Muscle layer of duodenum (tissue), 2 donors: ENCODE measurements around the gene SLC16A12.

Experiments
- H3K27ac ChIP-seq: one replicate; pipeline ENCODE4 v1.7.0; 2013; ENCODE audit warnings: mild to moderate bottlenecking, low read length
- H3K27me3 ChIP-seq: one replicate; pipeline ENCODE4 v1.7.0; 2013; ENCODE audit warnings: low read depth, mild to moderate bottlenecking, control low read depth, low read length
- H3K36me3 ChIP-seq, 2 donors: one replicate each; pipeline ENCODE4 v1.7.0; 2013; ENCODE audit warnings: low read length in 2 of 2, control low read depth in 1 of 2, mild to moderate bottlenecking in 1 of 2; ENCODE audit not compliant: insufficient read depth in 2 of 2, control insufficient read depth in 1 of 2
- H3K4me1 ChIP-seq, 2 donors: one replicate each; pipeline ENCODE4 v1.7.0; 2013; ENCODE audit warnings: low read length in 2 of 2, mild to moderate bottlenecking in 2 of 2, control low read depth in 1 of 2, moderate library complexity in 1 of 2; ENCODE audit not compliant: insufficient read depth in 2 of 2, control insufficient read depth in 1 of 2
- H3K4me3 ChIP-seq, 2 donors: one replicate each; pipeline ENCODE4 v1.7.0; 2013; ENCODE audit warnings: low read length in 2 of 2, low read depth in 1 of 2, mild to moderate bottlenecking in 1 of 2
- H3K9me3 ChIP-seq, 2 donors: one replicate each; pipeline ENCODE4 v1.7.0; 2013; ENCODE audit warnings: low read length in 2 of 2, control low read depth in 1 of 2, mild to moderate bottlenecking in 1 of 2; ENCODE audit not compliant: control insufficient read depth in 1 of 2
- donor health status: healthy.

Gene SLC16A12, protein sequence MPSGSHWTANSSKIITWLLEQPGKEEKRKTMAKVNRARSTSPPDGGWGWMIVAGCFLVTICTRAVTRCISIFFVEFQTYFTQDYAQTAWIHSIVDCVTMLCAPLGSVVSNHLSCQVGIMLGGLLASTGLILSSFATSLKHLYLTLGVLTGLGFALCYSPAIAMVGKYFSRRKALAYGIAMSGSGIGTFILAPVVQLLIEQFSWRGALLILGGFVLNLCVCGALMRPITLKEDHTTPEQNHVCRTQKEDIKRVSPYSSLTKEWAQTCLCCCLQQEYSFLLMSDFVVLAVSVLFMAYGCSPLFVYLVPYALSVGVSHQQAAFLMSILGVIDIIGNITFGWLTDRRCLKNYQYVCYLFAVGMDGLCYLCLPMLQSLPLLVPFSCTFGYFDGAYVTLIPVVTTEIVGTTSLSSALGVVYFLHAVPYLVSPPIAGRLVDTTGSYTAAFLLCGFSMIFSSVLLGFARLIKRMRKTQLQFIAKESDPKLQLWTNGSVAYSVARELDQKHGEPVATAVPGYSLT

DNA sequence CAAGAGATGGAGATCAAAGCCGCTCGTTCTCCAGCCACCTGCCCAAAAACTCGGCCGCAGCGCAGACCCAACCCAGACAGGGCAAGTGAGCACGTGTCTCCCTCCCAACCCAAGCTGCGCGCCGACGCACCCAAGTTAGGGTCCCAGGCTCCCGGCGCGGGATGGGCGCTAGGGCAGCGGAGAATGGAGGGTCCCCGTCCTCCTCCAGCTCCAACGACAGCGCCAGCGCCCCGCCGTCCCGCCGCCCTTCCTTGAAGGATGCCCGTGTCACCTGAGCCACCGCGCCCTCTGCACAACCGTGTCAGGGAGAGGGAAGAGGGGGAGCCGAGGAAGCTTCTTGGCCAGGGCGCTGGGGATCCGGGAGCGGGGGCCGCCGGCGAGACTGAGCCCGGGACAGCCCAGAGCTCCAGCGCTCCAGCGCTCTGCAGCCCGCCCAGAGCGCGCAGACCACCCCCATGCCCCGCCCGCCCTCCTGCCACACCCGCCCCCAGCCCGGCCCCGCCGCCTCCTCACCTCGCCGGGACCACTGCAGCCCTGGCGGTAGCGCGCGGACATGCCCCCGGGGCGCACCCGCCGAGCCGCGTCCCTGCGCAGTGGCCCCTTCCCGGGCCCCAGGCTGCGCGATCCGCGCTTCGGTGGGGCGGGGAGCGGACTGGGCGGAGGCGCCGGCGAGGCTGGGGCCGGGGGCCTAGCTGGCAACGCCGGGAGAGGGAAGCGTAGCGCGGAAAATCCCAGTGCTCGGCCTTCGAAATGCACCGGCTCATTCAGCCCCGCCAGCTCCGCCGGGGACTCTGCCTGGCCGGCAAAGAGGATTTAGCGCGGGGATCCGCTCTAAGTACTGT lies at the start of gene SLC16A12:
Gene SLC16A12, minus strand, starts transcription at position 424 of the 842 bp plus-strand sequence. CDS start 73,016 bp downstream, outside the sequence.
- Histone ChIP-seq H3K27me3 (peaks cover 21% of the 10 kb centered on the region), H3K36me3 (no peaks in the 10 kb centered on the region), H3K9me3 (no peaks in the 10 kb centered on the region), H3K27ac (no peak within 1 kb of the TSS), H3K4me1 (peaks cover 0 to 14% of the 10 kb centered on the region in 2 donors), H3K4me3 (peak within 1 kb of the TSS in 1 of 2 donors; percentile 55)

- Histone ChIP-seq H3K4me3 (no peak overlapping the region), H3K4me1 (no peaks in the 10 kb centered on the region), H3K27ac (no peak overlapping the region), H3K27me3 (no peaks in the 10 kb centered on the region), H3K9me3 (no peaks in the 10 kb centered on the region), H3K36me3 (no peaks in the 10 kb centered on the region)
Observed at GRCh38 chr10:89582022-89582421, 46.6 kb upstream of the SLC16A12 start.

- H3K27ac ChIP-seq: no peak overlapping the region
- no peaks in the 10 kb centered on the region for H3K9me3 ChIP-seq
- H3K4me3 ChIP-seq: no peak overlapping the region
- H3K27me3 ChIP-seq: no peaks in the 10 kb centered on the region
- no peaks in the 10 kb centered on the region for H3K36me3 ChIP-seq
- no peaks in the 10 kb centered on the region for H3K4me1 ChIP-seq
Observed at GRCh38 chr10:89580243-89580642, 44.8 kb upstream of the SLC16A12 start.

- Histone ChIP-seq H3K27ac (no peak overlapping the region), H3K27me3 (no peaks in the 10 kb centered on the region), H3K4me1 (peaks cover 0 to 3% of the 10 kb centered on the region in 2 donors), H3K36me3 (no peaks in the 10 kb centered on the region), H3K9me3 (no peaks in the 10 kb centered on the region), H3K4me3 (no peak overlapping the region)
Observed at GRCh38 chr10:89576696-89577095, 41.3 kb upstream of the SLC16A12 start.

GRCh38 chr10:89576022-89576421 lies 40.6 kb upstream of the SLC16A12 start:
- H3K36me3 ChIP-seq: no peaks in the 10 kb centered on the region
- no peaks in the 10 kb centered on the region for H3K27me3 ChIP-seq
- peaks cover 0 to 3% of the 10 kb centered on the region in 2 donors for H3K4me1 ChIP-seq
- no peak overlapping the region for H3K4me3 ChIP-seq
- no peaks in the 10 kb centered on the region for H3K9me3 ChIP-seq
- no peak overlapping the region for H3K27ac ChIP-seq

GRCh38 chr10:89575031-89575430 lies 39.6 kb upstream of the SLC16A12 start:
- Histone ChIP-seq H3K9me3 (no peaks in the 10 kb centered on the region), H3K36me3 (no peaks in the 10 kb centered on the region), H3K4me1 (peaks cover 0 to 3% of the 10 kb centered on the region in 2 donors), H3K27ac (no peak overlapping the region), H3K27me3 (no peaks in the 10 kb centered on the region), H3K4me3 (no peak overlapping the region)

- H3K9me3 ChIP-seq: no peaks in the 10 kb centered on the region
- H3K36me3 ChIP-seq: no peaks in the 10 kb centered on the region
- H3K4me3 ChIP-seq: no peak overlapping the region
- H3K4me1 ChIP-seq: peaks cover 0 to 3% of the 10 kb centered on the region in 2 donors
- H3K27me3 ChIP-seq: no peaks in the 10 kb centered on the region
- no peak overlapping the region for H3K27ac ChIP-seq
Observed at GRCh38 chr10:89574368-89574767, 39.0 kb upstream of the SLC16A12 start.

DNA sequence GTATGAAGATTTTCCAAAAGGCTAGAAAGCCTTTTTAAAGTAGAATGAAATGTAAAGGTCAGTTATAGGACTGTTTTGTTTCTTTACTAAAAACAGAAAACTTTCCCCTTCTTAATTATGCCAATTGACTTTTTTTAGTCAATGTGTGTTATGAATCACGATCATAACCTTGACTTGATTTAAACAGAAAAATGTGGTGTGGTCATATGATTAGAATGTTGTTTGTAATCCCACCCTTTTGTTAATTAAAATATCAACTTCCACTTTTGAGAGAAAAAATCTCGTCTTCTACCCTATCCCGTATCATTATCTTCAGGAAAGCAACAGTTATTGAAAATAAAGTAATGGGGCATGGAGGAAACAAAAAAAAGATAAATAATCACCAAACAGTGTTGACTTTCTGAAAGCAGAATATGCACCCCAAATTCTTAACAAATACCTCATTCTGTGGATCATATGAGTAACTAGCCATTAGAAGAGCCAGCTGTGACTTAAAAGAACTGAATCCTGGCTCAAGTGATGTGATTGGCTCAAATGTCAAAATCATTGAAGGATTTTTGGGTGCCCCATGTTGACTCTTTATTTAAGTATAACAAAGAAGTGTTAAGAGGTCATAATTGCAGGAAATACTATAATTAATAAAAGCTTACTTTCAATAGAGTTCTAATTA lies 32.3 kb upstream of the SLC16A12 start:
- Histone ChIP-seq H3K27ac (no peak overlapping the region), H3K27me3 (no peaks in the 10 kb centered on the region), H3K4me1 (no peaks in the 10 kb centered on the region), H3K36me3 (no peaks in the 10 kb centered on the region), H3K4me3 (no peak overlapping the region), H3K9me3 (no peaks in the 10 kb centered on the region)

DNA sequence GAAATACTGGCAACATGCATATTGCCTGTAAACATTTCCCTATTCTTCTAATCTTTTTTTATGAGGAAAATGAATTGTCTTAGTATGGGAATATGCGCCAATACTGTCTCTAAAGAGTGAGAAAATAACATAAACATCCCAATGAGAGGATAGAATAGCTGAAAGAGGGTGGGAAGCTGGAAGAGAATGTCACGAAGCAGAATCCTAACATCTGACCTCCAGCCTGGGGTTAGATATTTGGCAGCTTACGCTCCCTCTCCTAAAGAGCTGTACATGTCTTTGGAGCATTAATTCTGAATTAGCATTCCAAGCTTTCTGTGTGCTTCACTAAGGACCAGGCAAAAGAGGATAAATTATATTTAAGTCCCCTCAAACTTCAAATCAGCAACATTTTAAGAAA lies 31.6 kb upstream of the SLC16A12 start:
- Histone ChIP-seq H3K36me3 (no peaks in the 10 kb centered on the region), H3K4me3 (no peak overlapping the region), H3K27me3 (no peaks in the 10 kb centered on the region), H3K4me1 (no peaks in the 10 kb centered on the region), H3K27ac (no peak overlapping the region), H3K9me3 (no peaks in the 10 kb centered on the region)

- Histone ChIP-seq H3K4me1 (no peaks in the 10 kb centered on the region), H3K36me3 (no peaks in the 10 kb centered on the region), H3K4me3 (no peak overlapping the region), H3K27me3 (no peaks in the 10 kb centered on the region), H3K27ac (no peak overlapping the region), H3K9me3 (no peaks in the 10 kb centered on the region)
Observed at GRCh38 chr10:89566095-89566950, 30.9 kb upstream of the SLC16A12 start.
